Astrocyte of the spinal cord (primary cell): Measurements from ENCODE around the gene ADAM23.

Experiments used
- DNase-seq: peaks from one replicate; pipeline ENCODE4 v3.0.0; 2011; ENCODE audit warnings: low read depth, low spot score
- H3K4me3 ChIP-seq: 2 replicates; pipeline ENCODE4 v1.5.1; 2011; ENCODE audit warnings: low read depth, mild to moderate bottlenecking, low read length, moderate library complexity
- CTCF ChIP-seq: IDR thresholded peaks from 2 replicates; pipeline ENCODE4 v1.5.1; 2012; ENCODE audit warnings: low read depth, mild to moderate bottlenecking, low read length, inconsistent platforms
- in situ Hi-C: cut with HindIII; loops from 2 replicates; pipeline ENCODE4 v1.10.0; 2017; ENCODE audit warnings: low sequenced_read_pairs

Gene ADAM23

GRCh38 chr2:206543073-206543472 is 99.7 kb downstream of the ADAM23 start:
- no peak for DNase-seq
- no peak overlapping the region for H3K4me3 ChIP-seq
- TF ChIP-seq CTCF, result no peak
- in situ Hi-C loops, result no loop called here

GRCh38 chr2:206548383-206548782 is 105.1 kb downstream of the ADAM23 start:
- H3K4me3 ChIP-seq, result no peak overlapping the region
- TF ChIP-seq CTCF, result no peak
- no peak for DNase-seq
- in situ Hi-C loops, result no loop called here

- H3K4me3 ChIP-seq, result no peak overlapping the region
- DNase-seq, result peak; percentile 35
- in situ Hi-C loops, result no loop called here
- TF ChIP-seq CTCF, result no peak
Measured at GRCh38 chr2:206555721-206556120, 112.4 kb downstream of the ADAM23 start.

GRCh38 chr2:206556357-206556949 is 113.1 kb downstream of the ADAM23 start:
- in situ Hi-C loops, result no loop called here
- TF ChIP-seq CTCF, result peak; percentile 50
- H3K4me3 ChIP-seq, result no peak overlapping the region
- DNase-seq, result peak; percentile 63

GRCh38 chr2:206557321-206557720 is 114.0 kb downstream of the ADAM23 start:
- in situ Hi-C loops, result no loop called here
- TF ChIP-seq CTCF, result no peak
- H3K4me3 ChIP-seq, result no peak overlapping the region
- no peak for DNase-seq

GRCh38 chr2:206558492-206558891 is 115.2 kb downstream of the ADAM23 start:
- no peak for DNase-seq
- TF ChIP-seq CTCF, result no peak
- H3K4me3 ChIP-seq, result no peak overlapping the region
- in situ Hi-C loops, result no loop called here

- no peak overlapping the region for H3K4me3 ChIP-seq
- DNase-seq, result no peak
- no peak for TF ChIP-seq CTCF
- in situ Hi-C loops, result no loop called here
Measured at GRCh38 chr2:206561962-206562361, 118.6 kb downstream of the ADAM23 start.
